HCT116 (cell line): ENCODE data around the gene PPP2R3C. TPM values are rescaled to one million over a fixed set of nuclear protein-coding genes. Genes with fewer than 3 reads are reported as not detected.

Source experiments
- ATAC-seq: fragments of 200-7000 bp; cut with Tn5 transposase; 2 replicates; pipeline ENCODE4 v1.9.1; 2020; ENCODE audit warnings: mild to moderate bottlenecking, moderate library complexity
- BruUV-seq: library from RNA; stranded (reverse); fragments of 400-500 nt; replicated peaks from 2 replicates; lab custom pipeline; 2021; lab: Mats Ljungman, UMichigan
- CTCF ChIA-PET: fragments of 300-600 bp; sonication (Branson Sonifier 250); formaldehyde crosslinking; loops from one replicate; lab custom pipeline; 2021; ENCODE audit warnings: antibody characterized with exemption; lab: Charles Lee
- POLR2A ChIA-PET: fragments of 300-600, 350-600 bp; sonication (Branson Sonifier 250); formaldehyde crosslinking; loops from one replicate; lab custom pipeline; 2021; ENCODE audit warnings: antibody characterized with exemption; lab: Charles Lee
- RAD21 ChIA-PET, 2 experiments: fragments of 300-600 bp; sonication (Branson Sonifier 250); formaldehyde crosslinking; loops; one replicate each; lab custom pipeline; 2023; ENCODE audit warnings: low total read pairs in 2 of 2; ENCODE audit not compliant: uncharacterized antibody in 2 of 2, unreplicated experiment in 2 of 2, low non-redundant PET in 1 of 2; lab: Charles Lee
- DNase-seq: peaks from one replicate; pipeline ENCODE4 v3.0.0-alpha.2; 2010; ENCODE audit warnings: low read depth, low spot score
- H2AFZ ChIP-seq: fragments of 200-600 bp; shearing (Covaris generic), sonication (generic); 2 replicates; pipeline ENCODE4 v1.6.1; 2017; ENCODE audit warnings: low read depth, mixed run types, mixed read lengths, antibody characterized with exemption, low read length; ENCODE audit not compliant: poor library complexity, severe bottlenecking
- H3K27ac ChIP-seq: 2 replicates; pipeline ENCODE4 v1.5.1; 2012; ENCODE audit warnings: low read depth, low read length
- H3K27me3 ChIP-seq: fragments of 200-600 bp; sonication (generic); 2 replicates; pipeline ENCODE4 v1.6.1; 2016; ENCODE audit warnings: mixed run types, low read length, mixed read lengths; ENCODE audit not compliant: insufficient read depth
- H3K36me3 ChIP-seq, 2 experiments: fragments of 200-500 bp in 1 of 2; fragments of 200-600 bp in 1 of 2; sonication (Bioruptor generic) in 1 of 2; sonication (generic) in 1 of 2; 2 replicates each; pipeline versions ENCODE4 v1.5.1 to v1.6.1; 2014 to 2016; ENCODE audit warnings: low read length in 2 of 2, inconsistent platforms in 1 of 2, mixed read lengths in 1 of 2, mixed run types in 1 of 2; ENCODE audit not compliant: insufficient read depth in 2 of 2, control insufficient read depth in 1 of 2
- H3K4me1 ChIP-seq, 2 experiments: fragments of 200-600 bp in 1 of 2; sonication (generic) in 1 of 2; 2 replicates each; pipeline versions ENCODE4 v1.5.1 to v1.6.1; 2012 to 2017; ENCODE audit warnings: low read length in 2 of 2, inconsistent platforms in 1 of 2, mild to moderate bottlenecking in 1 of 2, mixed read lengths in 1 of 2, mixed run types in 1 of 2, moderate library complexity in 1 of 2; ENCODE audit not compliant: insufficient read depth in 2 of 2, control insufficient read depth in 1 of 2
- H3K4me2 ChIP-seq: fragments of 200-600 bp; sonication (generic); 2 replicates; pipeline ENCODE4 v1.6.1; 2017; ENCODE audit warnings: mixed run types, low read length, mixed read lengths
- H3K4me3 ChIP-seq, 2 experiments: fragments of 200-600 bp in 1 of 2; sonication (generic) in 1 of 2; replicated peaks in 1 of 2; 2 replicates each; pipeline ENCODE4 v1.5.1; 2011 to 2016; ENCODE audit warnings: low read length in 2 of 2, control low read depth in 1 of 2, low read depth in 1 of 2, mild to moderate bottlenecking in 1 of 2, mixed read lengths in 1 of 2, mixed run types in 1 of 2
- H3K79me2 ChIP-seq: fragments of 200-600 bp; sonication (generic); 2 replicates; pipeline ENCODE4 v1.6.1; 2017; ENCODE audit warnings: mild to moderate bottlenecking, mixed run types, low read length, moderate library complexity, mixed read lengths; ENCODE audit not compliant: insufficient read depth
- H3K9ac ChIP-seq: fragments of 200-600 bp; sonication (generic); 2 replicates; pipeline ENCODE4 v1.6.1; 2016; ENCODE audit warnings: low read length, mixed read lengths
- H3K9me2 ChIP-seq: fragments of 200-600 bp; sonication (generic), shearing (Covaris generic); 2 replicates; pipeline ENCODE4 v1.6.1; 2017; ENCODE audit warnings: mixed run types, mild to moderate bottlenecking, moderate library complexity; ENCODE audit not compliant: insufficient read depth
- H3K9me3 ChIP-seq, 2 experiments: fragments of 200-500 bp in 1 of 2; fragments of 200-600 bp in 1 of 2; sonication (Bioruptor generic) in 1 of 2; sonication (generic) in 1 of 2; 2 replicates each; pipeline ENCODE4 v1.6.1; 2014 to 2017; ENCODE audit warnings: low read length in 2 of 2, mixed read lengths in 2 of 2, inconsistent platforms in 1 of 2, low read depth in 1 of 2, mild to moderate bottlenecking in 1 of 2, mixed run types in 1 of 2, moderate library complexity in 1 of 2; ENCODE audit not compliant: control insufficient read depth in 1 of 2, insufficient read depth in 1 of 2
- H4K20me1 ChIP-seq: fragments of 200-600 bp; sonication (generic), shearing (Covaris generic); 2 replicates; pipeline ENCODE4 v1.6.1; 2017; ENCODE audit warnings: mixed run types, mild to moderate bottlenecking, moderate library complexity; ENCODE audit not compliant: insufficient read depth
- CEBPB ChIP-seq: IDR thresholded peaks from 2 replicates; pipeline ENCODE4 v1.6.1; 2012; ENCODE audit warnings: low read depth
- CTCF ChIP-seq, 3 experiments: fragments of 200-600 bp in 1 of 3; sonication (generic) in 1 of 3; IDR thresholded peaks in 2 of 3; conservative IDR thresholded peaks in 1 of 3; 2 replicates each; pipeline ENCODE4 v1.5.1; 2012 to 2017; ENCODE audit warnings: low read depth in 2 of 3, low read length in 2 of 3, antibody characterized with exemption in 1 of 3, borderline replicate concordance in 1 of 3, control low read depth in 1 of 3, mild to moderate bottlenecking in 1 of 3, mixed read lengths in 1 of 3, mixed run types in 1 of 3, moderate library complexity in 1 of 3; ENCODE audit not compliant: insufficient read depth in 1 of 3
- EGR1 ChIP-seq: IDR thresholded peaks from 2 replicates; pipeline ENCODE4 v1.6.1; 2012; ENCODE audit warnings: low read depth
- ELF1 ChIP-seq: IDR thresholded peaks from 2 replicates; pipeline ENCODE4 v1.6.1; 2012; ENCODE audit warnings: low read depth, borderline replicate concordance
- EZH2phosphoT487 ChIP-seq: fragments of 200-600 bp; IDR thresholded peaks from 2 replicates; pipeline ENCODE4 v1.6.1; 2018; ENCODE audit warnings: antibody characterized with exemption, borderline replicate concordance
- FOSL1 ChIP-seq: IDR thresholded peaks from 2 replicates; pipeline ENCODE4 v1.6.1; 2012; ENCODE audit warnings: low read depth
- JUND ChIP-seq: IDR thresholded peaks from 2 replicates; pipeline ENCODE4 v1.6.1; 2012
- POLR2A ChIP-seq: IDR thresholded peaks from 2 replicates; pipeline ENCODE4 v1.7.0; 2011; ENCODE audit warnings: borderline replicate concordance; ENCODE audit not compliant: insufficient read depth, insufficient read length; ENCODE audit errors: extremely low read depth
- POLR2AphosphoS5 ChIP-seq: IDR thresholded peaks from 2 replicates; pipeline ENCODE4 v1.6.1; 2011; ENCODE audit warnings: mild to moderate bottlenecking, low read depth, low read length, moderate library complexity
- RAD21 ChIP-seq: IDR thresholded peaks from 2 replicates; pipeline ENCODE4 v1.6.1; 2012; ENCODE audit warnings: low read depth, mild to moderate bottlenecking
- SIN3A ChIP-seq: IDR thresholded peaks from 2 replicates; pipeline ENCODE4 v1.6.1; 2012; ENCODE audit warnings: low read depth
- SRF ChIP-seq: IDR thresholded peaks from 2 replicates; pipeline ENCODE4 v1.6.1; 2012; ENCODE audit warnings: low read depth
- TCF7L2 ChIP-seq: IDR thresholded peaks from 2 replicates; pipeline ENCODE4 v1.7.0; 2011; ENCODE audit warnings: borderline replicate concordance, inconsistent platforms; ENCODE audit not compliant: insufficient read depth, insufficient read length; ENCODE audit errors: extremely low read depth
- ZBTB33 ChIP-seq: IDR thresholded peaks from 2 replicates; pipeline ENCODE4 v1.6.1; 2011; ENCODE audit warnings: mild to moderate bottlenecking, low read length, moderate library complexity; ENCODE audit not compliant: insufficient replicate concordance; ENCODE audit errors: extremely low read depth
- intact Hi-C: fragments of 100-400 bp; cut with micrococcal nuclease; formaldehyde crosslinking; loops from 2 replicates; pipeline ENCODE4 v1.10.0; 2022
- total RNA-seq: library from RNA; stranded (reverse); gene quantifications from one replicate; pipeline ENCODE4 v1.2.1, GENCODE V29; 2021; ENCODE audit not compliant: unreplicated experiment
- TF ChIP-seq, protein P1 (sequence below): IDR thresholded peaks from 2 replicates; pipeline ENCODE4 v1.6.1; 2012; ENCODE audit warnings: low read depth
- TF ChIP-seq, protein P2 (sequence below): IDR thresholded peaks from 2 replicates; pipeline ENCODE4 v1.6.1; 2012

Gene PPP2R3C
- total RNA-seq, 1 experiment from 2014 or later, result 14.1 TPM

DNA sequence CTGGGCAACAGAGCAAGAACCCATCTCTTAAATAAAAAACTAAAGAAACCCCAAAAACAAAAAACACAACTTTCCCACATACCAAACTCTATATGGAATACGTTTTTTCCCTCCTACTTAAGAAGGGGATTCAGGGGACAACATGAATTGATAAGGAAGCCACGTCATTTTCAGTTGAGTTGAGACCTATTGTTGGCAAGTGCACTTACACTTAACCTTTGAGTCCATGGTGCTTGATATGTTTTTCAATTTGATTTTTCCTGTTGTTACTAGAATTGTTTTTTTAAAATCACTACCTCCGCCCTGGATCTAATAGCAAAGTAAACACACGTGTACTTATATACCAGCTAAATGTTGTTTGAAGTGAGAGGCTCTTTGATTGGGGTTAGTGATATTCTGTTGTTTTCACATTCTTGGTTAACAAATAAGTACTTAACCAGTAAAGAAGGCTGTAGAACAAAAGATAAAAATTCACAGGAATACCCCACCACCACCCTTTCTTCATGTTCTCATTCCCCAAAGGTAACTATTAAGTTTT, 73.7 kb downstream of the PPP2R3C start:
- H3K27ac ChIP-seq, result no peak overlapping the region
- ChIA-PET CTCF (no interaction called here), POLR2A (no interaction called here), RAD21 (no interaction called here)
- TSS peak; percentile 62 for BruUV-seq
- H3K4me1 ChIP-seq, result peaks cover 10 to 19% of the 10 kb centered on the region in 2 experiments; a peak in 3 of 4 replicates
- no peaks in the 10 kb centered on the region for H3K36me3 ChIP-seq
- no peaks in the 10 kb centered on the region for H3K9me3 ChIP-seq
- ATAC-seq (no peak), DNase-seq (no peak)
- no peaks in the 10 kb centered on the region for H3K27me3 ChIP-seq
- H3K4me2 ChIP-seq, result no peak overlapping the region
- no peaks in the 10 kb centered on the region for H3K9me2 ChIP-seq
- intact Hi-C loops, result no loop called here
- peaks cover 16% of the 10 kb centered on the region for H3K79me2 ChIP-seq
- no peak overlapping the region for H3K4me3 ChIP-seq
- no peak for TF ChIP-seq SRF
- no peak for TF ChIP-seq RAD21
- TF ChIP-seq TCF7L2, result no peak
- TF ChIP-seq CEBPB, result no peak
- no peak for TF ChIP-seq CTCF (IDR thresholded peaks at IDR 0.05 in 2 of 3, conservative IDR thresholded peaks at IDR 0.05 in 1 of 3; ENCODE audit: borderline replicate concordance in 1 of 3, insufficient read depth in 1 of 3, low read depth in 2 of 3, low read length in 2 of 3)
- no peak for TF ChIP-seq JUND
- TF ChIP-seq, protein P1, sequence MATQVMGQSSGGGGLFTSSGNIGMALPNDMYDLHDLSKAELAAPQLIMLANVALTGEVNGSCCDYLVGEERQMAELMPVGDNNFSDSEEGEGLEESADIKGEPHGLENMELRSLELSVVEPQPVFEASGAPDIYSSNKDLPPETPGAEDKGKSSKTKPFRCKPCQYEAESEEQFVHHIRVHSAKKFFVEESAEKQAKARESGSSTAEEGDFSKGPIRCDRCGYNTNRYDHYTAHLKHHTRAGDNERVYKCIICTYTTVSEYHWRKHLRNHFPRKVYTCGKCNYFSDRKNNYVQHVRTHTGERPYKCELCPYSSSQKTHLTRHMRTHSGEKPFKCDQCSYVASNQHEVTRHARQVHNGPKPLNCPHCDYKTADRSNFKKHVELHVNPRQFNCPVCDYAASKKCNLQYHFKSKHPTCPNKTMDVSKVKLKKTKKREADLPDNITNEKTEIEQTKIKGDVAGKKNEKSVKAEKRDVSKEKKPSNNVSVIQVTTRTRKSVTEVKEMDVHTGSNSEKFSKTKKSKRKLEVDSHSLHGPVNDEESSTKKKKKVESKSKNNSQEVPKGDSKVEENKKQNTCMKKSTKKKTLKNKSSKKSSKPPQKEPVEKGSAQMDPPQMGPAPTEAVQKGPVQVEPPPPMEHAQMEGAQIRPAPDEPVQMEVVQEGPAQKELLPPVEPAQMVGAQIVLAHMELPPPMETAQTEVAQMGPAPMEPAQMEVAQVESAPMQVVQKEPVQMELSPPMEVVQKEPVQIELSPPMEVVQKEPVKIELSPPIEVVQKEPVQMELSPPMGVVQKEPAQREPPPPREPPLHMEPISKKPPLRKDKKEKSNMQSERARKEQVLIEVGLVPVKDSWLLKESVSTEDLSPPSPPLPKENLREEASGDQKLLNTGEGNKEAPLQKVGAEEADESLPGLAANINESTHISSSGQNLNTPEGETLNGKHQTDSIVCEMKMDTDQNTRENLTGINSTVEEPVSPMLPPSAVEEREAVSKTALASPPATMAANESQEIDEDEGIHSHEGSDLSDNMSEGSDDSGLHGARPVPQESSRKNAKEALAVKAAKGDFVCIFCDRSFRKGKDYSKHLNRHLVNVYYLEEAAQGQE, result no peak
- TF ChIP-seq FOSL1, result no peak
- TF ChIP-seq SIN3A, result no peak
- TF ChIP-seq EGR1, result no peak
- TF ChIP-seq, protein P2, sequence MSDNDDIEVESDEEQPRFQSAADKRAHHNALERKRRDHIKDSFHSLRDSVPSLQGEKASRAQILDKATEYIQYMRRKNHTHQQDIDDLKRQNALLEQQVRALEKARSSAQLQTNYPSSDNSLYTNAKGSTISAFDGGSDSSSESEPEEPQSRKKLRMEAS, result no peak
- TF ChIP-seq EZH2phosphoT487, result no peak
- TF ChIP-seq POLR2AphosphoS5, result no peak
- no peak for TF ChIP-seq POLR2A
- TF ChIP-seq ELF1, result no peak
- no peak for TF ChIP-seq ZBTB33
- H4K20me1 ChIP-seq, result no peaks in the 10 kb centered on the region
- H3K9ac ChIP-seq, result no peak overlapping the region
- no peak overlapping the region for H2AFZ ChIP-seq
